Putamen (tissue), 1 donor: ENCODE data around the gene INPP4B.

Experiments used
- DNase-seq: peaks from one replicate; pipeline ENCODE4 v3.0.0-alpha.2; 2016; ENCODE audit warnings: low spot score

INPP4B gene

DNA sequence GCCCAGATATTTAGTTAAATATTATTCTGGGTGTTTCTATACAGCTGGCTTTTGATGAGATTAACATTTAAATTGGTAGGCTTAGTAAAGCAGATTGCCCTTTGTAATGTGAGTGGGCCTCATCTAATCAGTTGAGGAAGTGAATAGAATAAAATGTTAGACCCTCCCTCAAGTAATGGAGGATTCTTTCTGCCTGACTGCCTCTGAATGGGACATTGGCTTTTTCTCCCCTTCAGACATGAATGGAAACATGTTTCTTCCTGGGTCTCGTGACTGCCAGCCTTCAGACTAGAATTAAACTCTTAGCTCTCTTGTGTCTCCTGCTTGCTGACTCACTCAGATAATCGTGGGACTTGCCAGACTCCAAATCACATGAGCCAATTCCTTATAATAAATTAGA is 266.7 kb downstream of the INPP4B start:
- no peak for DNase-seq

DNA sequence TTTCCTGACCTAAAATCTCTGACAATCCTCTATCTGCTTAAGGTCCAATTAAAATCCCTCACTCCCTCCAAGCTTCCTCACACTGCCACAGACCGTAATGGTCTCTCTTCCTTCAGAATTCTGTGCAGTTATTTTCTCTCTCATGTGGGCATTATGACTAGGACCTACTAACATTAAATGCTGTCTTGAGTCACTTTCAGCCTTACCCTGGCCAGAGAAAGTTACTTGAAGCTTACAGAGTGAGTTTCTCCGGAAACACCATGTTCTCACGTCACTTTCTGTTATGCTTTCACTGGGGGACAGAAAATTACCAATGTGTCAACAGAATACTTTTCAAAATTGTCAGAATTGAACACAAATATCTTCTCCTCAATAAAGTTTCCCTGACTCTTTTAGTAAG is 271.8 kb downstream of the INPP4B start:
- DNase-seq = no peak

DNA sequence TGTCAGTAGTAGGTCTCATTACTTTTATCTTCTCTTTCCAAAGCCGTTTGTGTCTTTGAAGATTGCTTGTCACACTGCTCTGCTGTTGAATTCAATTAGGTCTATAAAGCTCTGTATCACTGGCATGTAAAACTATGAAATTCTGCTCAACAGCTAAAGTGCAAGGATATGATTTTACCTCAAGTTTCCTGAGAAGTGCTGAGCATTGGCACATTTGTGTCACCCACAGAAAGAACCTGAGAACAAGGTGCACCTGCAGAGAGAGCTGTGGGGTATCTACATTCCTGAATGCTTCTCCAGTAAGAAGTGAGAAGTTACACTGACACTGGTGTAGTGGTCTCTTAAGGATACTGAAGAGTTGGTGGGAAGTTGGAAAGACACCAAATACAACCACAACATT is 274.0 kb downstream of the INPP4B start:
- peak; percentile 31 for DNase-seq

DNA sequence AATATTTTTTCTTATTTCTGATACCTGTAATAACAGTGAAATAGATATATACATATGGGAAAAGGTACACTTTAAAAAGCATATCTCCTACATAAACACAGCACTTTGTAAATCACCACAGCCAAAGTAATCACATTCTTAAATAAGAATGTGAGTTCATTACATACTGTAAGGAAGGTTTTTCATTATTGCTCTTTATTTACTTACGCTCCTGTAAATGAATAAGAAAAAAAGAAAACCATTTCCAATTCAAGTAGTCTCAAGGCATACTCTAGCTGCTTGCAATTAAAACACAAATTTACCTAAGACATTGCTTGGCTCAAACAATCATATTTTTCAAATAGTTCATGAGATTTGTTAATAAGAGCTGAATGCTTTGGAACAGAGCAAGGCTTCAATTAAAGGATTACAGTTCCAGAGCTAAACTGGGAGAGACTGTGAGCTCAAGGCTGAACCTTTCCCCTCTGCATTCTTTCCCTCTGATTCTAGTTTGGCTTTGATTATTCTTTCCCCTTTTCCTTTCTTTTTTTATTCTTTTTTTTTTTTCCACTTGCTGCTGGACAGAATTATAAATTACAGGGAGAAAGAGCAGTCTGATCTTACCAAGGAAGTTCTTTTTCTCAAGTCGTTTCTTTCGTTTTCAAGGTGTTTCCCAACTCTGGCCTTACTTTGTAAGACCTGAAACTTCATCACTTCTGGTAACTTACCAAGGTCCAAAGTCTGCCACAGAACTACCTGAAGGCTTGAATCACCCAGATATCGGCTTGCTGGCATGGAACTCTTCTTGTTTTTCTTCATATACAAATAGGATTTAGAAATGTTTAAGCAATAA is 278.3 kb downstream of the INPP4B start:
- no peak for DNase-seq

GRCh38 chr4:142567199-142567598 is 278.9 kb downstream of the INPP4B start:
- DNase-seq = no peak

GRCh38 chr4:142566777-142567176 is 279.3 kb downstream of the INPP4B start:
- no peak for DNase-seq

DNA sequence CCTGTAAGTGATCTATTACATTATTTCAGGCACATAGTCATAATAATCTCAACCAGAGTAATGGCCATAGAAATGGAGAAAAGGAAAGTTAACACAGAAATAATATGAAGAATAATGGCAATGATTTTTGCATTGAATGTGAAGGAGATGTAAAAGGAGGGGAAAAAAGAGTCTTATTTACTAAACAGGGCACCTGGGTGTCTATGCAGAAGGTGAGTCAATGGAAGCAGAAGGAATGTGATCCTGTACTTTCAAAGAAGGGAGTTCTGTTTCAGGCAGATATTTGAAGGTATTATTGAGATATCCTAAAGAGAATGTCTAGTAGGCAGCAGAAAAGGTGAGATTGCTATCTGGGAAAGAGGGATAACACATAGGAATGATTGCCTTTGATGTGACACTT is 279.9 kb downstream of the INPP4B start:
- DNase-seq = no peak

DNA sequence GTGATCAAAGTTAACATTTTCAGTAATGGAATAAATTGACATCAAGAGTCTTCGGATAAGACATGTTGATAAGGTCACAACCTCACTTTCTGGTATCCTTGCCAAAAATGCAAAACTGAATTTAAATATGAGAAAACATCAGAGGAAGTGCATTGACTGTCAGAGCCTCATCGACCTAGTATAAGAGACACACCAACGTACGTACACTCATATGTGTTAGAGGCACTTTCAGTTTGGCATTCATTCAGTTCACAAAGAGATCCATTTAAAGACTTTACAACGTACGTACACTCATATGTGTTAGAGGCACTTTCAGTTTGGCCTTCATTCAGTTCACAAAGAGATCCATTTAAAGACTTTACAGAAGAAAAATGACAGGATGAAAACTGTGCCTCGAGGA is 280.3 kb downstream of the INPP4B start:
- DNase-seq = no peak

GRCh38 chr4:142563682-142564291 is 282.3 kb downstream of the INPP4B start:
- no peak for DNase-seq

GRCh38 chr4:142559986-142560385 is 286.1 kb downstream of the INPP4B start:
- DNase-seq = no peak

DNA sequence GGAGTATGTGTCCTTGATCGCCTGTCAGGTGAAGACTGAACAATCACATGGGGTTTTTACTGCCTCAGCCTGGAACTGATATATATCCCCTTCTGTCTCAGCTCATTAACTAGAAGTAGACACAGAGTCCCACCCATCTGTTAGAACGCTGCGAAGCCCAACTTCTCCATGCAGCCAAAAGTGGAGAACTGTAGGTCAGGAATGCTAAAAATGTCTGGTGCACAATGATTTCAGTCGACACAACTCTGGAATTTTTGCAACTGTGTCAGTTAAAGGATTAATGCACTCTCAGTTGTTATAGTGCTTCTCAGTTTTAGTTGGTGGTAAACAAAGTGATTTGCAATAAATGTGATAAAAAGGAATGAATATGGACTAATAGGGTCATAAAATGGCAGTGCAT is 287.2 kb downstream of the INPP4B start:
- no peak for DNase-seq

GRCh38 chr4:142557239-142557801 is 288.8 kb downstream of the INPP4B start:
- no peak for DNase-seq

DNA sequence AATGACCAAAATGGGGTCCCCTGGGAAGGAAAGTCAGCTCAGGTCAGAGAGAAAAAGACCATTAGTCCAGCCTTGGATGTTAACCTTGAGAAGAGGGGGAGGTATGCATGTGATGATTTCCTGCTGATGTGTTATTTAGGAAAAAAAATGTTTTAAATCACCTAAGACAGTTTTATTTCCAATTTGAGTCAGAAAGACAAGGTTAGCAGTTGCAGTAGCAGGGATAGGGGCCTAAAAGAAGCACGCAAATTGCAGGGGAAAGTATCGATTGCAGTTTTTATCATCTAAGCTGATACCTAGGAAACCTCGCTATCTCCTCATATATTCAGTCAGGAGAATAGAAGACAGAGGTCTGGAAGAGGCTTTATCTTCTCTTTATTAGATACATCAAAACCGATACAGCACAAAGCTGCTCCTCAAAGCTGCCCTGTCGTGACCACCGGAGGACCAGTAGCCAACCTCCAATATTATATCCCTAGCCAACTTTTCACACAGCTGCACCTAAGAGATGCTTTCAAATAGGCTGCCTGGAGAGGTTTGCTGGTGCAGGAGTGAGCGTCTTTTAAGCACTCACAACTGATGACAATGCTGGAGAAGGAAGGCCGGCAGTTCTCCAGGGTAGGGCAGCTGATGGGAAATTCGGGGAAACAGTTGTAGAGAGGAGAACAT is 289.4 kb downstream of the INPP4B start:
- DNase-seq = no peak

DNA sequence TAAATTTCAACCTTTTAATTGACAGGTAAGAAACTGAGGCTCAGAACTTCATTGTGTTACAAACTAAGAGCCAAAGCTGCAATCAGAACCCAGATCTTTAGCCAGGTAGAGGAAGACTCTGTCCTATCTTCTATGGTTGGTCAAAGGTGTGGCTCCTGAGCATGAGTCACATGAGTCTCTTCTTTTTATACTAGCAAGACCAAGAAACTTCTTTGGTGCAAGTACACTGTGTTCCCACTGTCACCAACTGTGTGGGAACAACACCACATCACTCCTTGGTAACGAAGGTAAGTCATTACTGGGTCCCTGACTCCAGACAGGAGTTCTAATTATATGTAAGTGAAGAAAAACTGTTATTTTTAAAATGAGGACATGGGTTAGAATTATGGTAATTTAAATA is 290.1 kb downstream of the INPP4B start:
- no peak for DNase-seq

DNA sequence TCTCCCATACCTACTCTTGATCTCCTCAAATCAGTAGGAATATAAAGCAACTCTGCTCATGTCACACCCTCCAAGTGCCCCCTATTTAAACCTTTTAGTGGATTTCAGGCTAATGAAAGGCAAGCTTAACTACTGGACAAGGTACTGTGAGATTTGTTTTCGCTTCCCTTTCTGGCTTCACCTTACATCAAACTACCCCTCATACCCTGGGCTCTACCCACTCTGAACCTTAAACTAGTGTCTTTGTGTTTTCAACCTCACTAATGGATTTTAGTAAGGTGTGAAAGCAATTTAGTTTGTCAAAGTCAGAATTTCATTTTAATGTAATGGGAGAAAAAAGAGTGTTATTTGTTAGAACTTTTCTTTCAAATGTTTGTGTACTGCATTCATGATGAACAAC is 291.7 kb downstream of the INPP4B start:
- DNase-seq = no peak

GRCh38 chr4:142551517-142552305 is 294.4 kb downstream of the INPP4B start:
- DNase-seq = no peak

DNA sequence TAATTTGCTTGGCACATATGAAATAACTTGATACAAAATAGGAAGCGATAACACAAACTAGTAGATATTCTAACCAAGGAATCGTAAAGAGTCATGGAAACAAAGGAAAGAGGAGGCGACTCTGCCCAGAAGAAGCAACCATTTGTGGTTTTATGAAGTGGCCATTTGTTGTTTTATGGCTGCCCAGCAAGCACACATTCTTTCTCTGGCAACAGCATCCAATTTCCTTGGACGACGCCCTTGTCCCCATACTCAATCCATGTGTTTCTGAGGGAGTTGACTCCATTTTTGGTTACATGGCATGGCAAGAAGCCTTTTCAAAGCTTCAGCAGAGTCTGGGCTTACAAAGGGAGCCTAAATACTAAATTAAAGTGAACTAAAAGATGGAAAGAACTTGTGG is 295.1 kb downstream of the INPP4B start:
- DNase-seq = no peak

DNA sequence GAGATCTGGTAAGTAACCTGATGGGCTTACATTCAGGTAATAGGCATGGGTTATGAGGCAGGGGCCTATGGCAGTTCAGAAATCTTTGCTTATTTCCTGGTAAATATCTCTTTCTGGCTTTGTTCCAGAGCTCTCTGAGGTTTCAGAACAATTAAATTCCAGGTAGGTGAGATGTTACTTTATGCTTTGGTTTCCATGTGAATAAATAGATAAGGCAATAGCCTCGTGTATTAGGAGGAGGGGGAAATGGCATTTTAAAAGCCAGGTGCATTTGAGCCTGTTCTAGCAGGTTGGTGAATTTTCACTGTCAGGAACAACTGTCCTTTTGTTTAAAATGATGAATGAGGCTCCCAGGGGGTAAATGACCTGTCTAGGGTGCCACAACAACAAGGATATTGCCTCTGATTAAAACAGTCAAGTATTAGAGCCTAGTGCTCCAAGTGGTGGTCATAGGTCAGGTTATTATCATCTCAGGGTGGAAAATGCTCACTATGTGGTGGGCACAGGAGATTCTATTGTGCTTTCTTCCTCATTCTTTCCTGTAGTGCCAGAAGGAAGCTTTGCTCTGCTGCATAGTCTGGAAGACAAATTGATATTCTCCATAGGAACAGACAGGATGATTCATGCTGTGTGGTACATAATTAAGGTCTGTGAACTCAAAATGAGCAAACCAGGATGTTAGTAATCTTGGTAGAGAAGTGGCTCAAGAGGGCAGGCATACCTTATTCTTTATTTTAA is 296.2 kb downstream of the INPP4B start:
- no peak for DNase-seq

DNA sequence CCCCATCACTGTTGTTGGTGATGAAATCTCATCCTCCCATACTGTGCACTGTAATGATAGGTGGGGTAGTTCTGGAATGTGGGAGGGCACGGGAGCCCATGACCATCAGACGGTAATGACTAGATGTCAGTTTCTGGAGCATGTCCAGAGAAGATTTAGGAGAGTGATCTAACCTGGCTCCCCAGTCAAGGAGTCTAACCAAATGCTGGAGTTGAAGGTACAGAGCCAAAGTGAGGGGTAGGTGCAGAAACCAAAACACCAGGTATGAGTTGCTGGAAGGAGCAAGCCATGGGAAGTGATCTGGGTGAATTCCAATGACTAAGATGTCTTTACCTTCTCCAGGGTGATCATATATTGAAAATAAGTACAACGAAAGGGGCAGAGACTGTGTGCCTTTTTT is 296.9 kb downstream of the INPP4B start:
- DNase-seq = no peak

DNA sequence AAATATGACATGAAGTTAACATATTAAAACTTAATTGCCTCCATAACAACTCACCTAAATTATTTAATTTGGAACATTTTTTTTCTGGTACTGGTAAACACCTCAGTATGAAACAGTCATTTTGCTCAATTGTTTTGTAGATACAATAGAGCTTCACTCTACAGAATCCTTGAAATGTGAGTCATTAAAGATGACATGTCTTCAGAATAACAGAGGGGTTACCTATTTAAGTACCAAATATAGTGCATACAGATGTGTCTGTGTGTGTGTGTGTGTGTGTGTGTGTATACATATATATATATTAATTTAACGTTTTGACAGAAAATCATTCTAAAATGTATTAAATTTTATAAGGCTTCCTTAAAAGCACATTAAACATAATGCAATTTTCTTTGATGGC is 297.6 kb downstream of the INPP4B start:
- DNase-seq = no peak

DNA sequence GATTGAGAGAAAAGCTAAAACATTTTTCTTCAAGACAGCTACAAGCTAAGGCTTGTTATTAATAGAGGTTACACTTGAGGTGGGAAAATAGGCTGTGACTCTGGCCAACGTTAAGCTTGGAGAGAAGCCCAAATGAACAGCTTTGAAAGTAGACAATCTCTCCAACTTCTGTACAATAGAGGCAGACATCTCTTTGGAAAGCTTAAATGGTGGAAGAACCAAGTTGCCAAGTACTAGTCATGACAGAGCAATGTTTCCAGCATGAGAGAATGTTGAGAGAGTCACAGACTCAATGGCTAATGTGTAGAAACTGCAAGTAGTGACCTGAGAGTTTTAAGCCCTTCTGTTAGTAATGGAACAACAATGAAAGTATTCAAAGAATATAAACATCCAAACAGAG is 298.1 kb downstream of the INPP4B start:
- no peak for DNase-seq
